Measurements from ENCODE around the gene IMPACT.

- TF ChIP-seq CTCF (IDR thresholded peaks at IDR 0.05; ENCODE audit: low read depth, low read length, poor library complexity, severe bottlenecking) (no peak), EZH2phosphoT487 (IDR thresholded peaks at IDR 0.05; ENCODE audit: borderline replicate concordance, low read length) (no peak)
These were observed 23.4 kb upstream of the IMPACT start for GRCh38 chr18:24403076-24403475.

Measured in DOHH2 (cell line).